HCEC 1CT (cell line): ENCODE measurements around the gene SEL1L2.
"Not testable (repeated sequence)": the region's sequence is repeated elsewhere in the genome, so short reads cannot be mapped to it uniquely, and the experiment has no call there.

Source experiments
- DNase-seq: peaks from one replicate; pipeline ENCODE4 v3.0.0-alpha.2; 2017

SEL1L2 gene

GRCh38 chr20:13990465-13990864, at the start of gene SEL1L2:
SEL1L2 (minus strand) TSS chr20:13990614; CDS start chr20:13990534, 80 bp downstream.
- no peak for DNase-seq

- no peak for DNase-seq
These were observed 46.2 kb upstream of the SEL1L2 start for GRCh38 chr20:14036567-14036966.

GRCh38 chr20:14033310-14033709, 42.9 kb upstream of the SEL1L2 start:
- no peak for DNase-seq

- DNase-seq = no peak
These were observed 40.6 kb upstream of the SEL1L2 start for GRCh38 chr20:14030991-14031390.

- DNase-seq = no peak
These were observed 22.3 kb upstream of the SEL1L2 start for GRCh38 chr20:14012671-14013070.

- no peak for DNase-seq
These were observed 18.8 kb upstream of the SEL1L2 start for GRCh38 chr20:14009208-14009607.

- DNase-seq = no peak
These were observed 15.6 kb upstream of the SEL1L2 start for GRCh38 chr20:14005996-14006395.

GRCh38 chr20:14000917-14001316, 10.5 kb upstream of the SEL1L2 start:
- DNase-seq = no peak

- DNase-seq = no peak
These were observed 5.9 kb upstream of the SEL1L2 start for GRCh38 chr20:13996265-13996664.

- no peak for DNase-seq
These were observed 5.4 kb upstream of the SEL1L2 start for GRCh38 chr20:13995841-13996240.

GRCh38 chr20:13995086-13995665, 4.8 kb upstream of the SEL1L2 start, which contains the start of gene MACROD2:
MACROD2 (plus strand) TSS chr20:13995516.
- DNase-seq = no peak

- DNase-seq = not testable (repeated sequence)
These were observed 1.5 kb upstream of the SEL1L2 start for GRCh38 chr20:13991955-13992354.

GRCh38 chr20:13991311-13991710, 897 bp upstream of the SEL1L2 start:
- no peak for DNase-seq

GRCh38 chr20:13984211-13984610, 6.2 kb downstream of the SEL1L2 start:
- DNase-seq = no peak

GRCh38 chr20:13960525-13960924, 29.9 kb downstream of the SEL1L2 start:
- no peak for DNase-seq

- no peak for DNase-seq
These were observed 30.3 kb downstream of the SEL1L2 start for GRCh38 chr20:13960119-13960518.

GRCh38 chr20:13953227-13953626, 37.2 kb downstream of the SEL1L2 start:
- no peak for DNase-seq

- no peak for DNase-seq
These were observed 42.7 kb downstream of the SEL1L2 start for GRCh38 chr20:13947719-13948118.

GRCh38 chr20:13941031-13941430, 49.4 kb downstream of the SEL1L2 start:
- no peak for DNase-seq

- DNase-seq = no peak
These were observed 53.4 kb downstream of the SEL1L2 start for GRCh38 chr20:13936781-13937576.

GRCh38 chr20:13934992-13935894, 55.2 kb downstream of the SEL1L2 start:
- no peak for DNase-seq

- no peak for DNase-seq
These were observed 60.1 kb downstream of the SEL1L2 start for GRCh38 chr20:13930281-13930680.

- no peak for DNase-seq
These were observed 60.6 kb downstream of the SEL1L2 start for GRCh38 chr20:13929836-13930235.
